SU-DHL-6 (cell line): ENCODE results near the gene NT5DC2.

Source experiments
- EZH2phosphoT487 ChIP-seq: fragments of 200-600 bp; sonication (generic), shearing (Covaris generic); conservative IDR thresholded peaks from 2 replicates; pipeline ENCODE4 v1.6.1; 2018; ENCODE audit warnings: mild to moderate bottlenecking, antibody characterized with exemption, low read length, moderate library complexity, mixed read lengths
- TF ChIP-seq, protein P1 (sequence below): fragments of 200-600 bp; sonication (generic); IDR thresholded peaks from one replicate; pipeline ENCODE4 v1.5.1; 2017; ENCODE audit warnings: antibody characterized with exemption, mild to moderate bottlenecking, low read length, moderate library complexity; ENCODE audit not compliant: insufficient read depth, poor library complexity, severe bottlenecking

DNA sequence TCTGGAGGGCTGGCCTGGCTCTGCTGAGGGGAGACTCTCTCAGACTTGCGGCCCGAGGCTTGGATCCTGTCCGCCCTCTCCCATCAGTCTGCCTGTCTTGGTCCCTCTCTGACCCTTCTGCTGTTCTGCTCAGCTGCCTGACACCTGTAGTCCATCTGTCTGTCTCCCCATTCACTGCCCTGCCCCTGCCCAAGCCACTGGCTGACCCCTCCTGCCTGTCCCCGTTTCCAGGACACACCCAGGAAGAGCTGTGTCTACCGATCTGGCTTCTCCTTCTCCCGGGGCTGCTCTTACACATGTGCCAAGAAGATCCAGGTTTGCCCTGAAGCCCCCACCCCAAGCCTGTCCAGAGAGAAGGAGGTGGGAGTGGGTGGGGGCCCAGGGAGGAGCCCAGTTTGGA, 18.5 kb downstream of the NT5DC2 start:
- TF ChIP-seq, protein P1, sequence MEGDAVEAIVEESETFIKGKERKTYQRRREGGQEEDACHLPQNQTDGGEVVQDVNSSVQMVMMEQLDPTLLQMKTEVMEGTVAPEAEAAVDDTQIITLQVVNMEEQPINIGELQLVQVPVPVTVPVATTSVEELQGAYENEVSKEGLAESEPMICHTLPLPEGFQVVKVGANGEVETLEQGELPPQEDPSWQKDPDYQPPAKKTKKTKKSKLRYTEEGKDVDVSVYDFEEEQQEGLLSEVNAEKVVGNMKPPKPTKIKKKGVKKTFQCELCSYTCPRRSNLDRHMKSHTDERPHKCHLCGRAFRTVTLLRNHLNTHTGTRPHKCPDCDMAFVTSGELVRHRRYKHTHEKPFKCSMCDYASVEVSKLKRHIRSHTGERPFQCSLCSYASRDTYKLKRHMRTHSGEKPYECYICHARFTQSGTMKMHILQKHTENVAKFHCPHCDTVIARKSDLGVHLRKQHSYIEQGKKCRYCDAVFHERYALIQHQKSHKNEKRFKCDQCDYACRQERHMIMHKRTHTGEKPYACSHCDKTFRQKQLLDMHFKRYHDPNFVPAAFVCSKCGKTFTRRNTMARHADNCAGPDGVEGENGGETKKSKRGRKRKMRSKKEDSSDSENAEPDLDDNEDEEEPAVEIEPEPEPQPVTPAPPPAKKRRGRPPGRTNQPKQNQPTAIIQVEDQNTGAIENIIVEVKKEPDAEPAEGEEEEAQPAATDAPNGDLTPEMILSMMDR: no peak
- no peak for TF ChIP-seq EZH2phosphoT487
